Lower lobe of right lung (tissue), 2 donors: ENCODE results near the gene TOMM6. TPM values are rescaled to one million over a fixed set of nuclear protein-coding genes. Genes with fewer than 3 reads are reported as not detected.

Source experiments
- ATAC-seq, 2 donors: fragments of 200-7000 bp; cut with Tn5 transposase; one replicate each; pipeline ENCODE4 v1.9.1; 2020 to 2022; ENCODE audit warnings: mild to moderate bottlenecking in 2 of 2, moderate library complexity in 2 of 2
- DNase-seq: peaks from one replicate; pipeline ENCODE4 v3.0.0-alpha.2; 2020
- H3K27ac ChIP-seq: fragments of 200-600 bp; one replicate; pipeline ENCODE4 v1.8.0; 2022
- H3K27me3 ChIP-seq: fragments of 200-600 bp; one replicate; pipeline ENCODE4 v1.8.0; 2022; ENCODE audit warnings: low read depth
- H3K36me3 ChIP-seq: fragments of 200-600 bp; one replicate; pipeline ENCODE4 v1.8.0; 2022; ENCODE audit warnings: mild to moderate bottlenecking
- H3K4me1 ChIP-seq: fragments of 200-600 bp; one replicate; pipeline ENCODE4 v1.8.0; 2022
- H3K4me3 ChIP-seq: fragments of 200-600 bp; one replicate; pipeline ENCODE4 v1.8.0; 2022; ENCODE audit warnings: mild to moderate bottlenecking
- H3K9me3 ChIP-seq: fragments of 200-600 bp; one replicate; pipeline ENCODE4 v1.8.0; 2022
- intact Hi-C: fragments of 100-400 bp; cut with DNase I; formaldehyde crosslinking; loops from one replicate; pipeline ENCODE4 v1.11.0; 2022
- total RNA-seq: library from RNA; stranded (reverse); fragmentation: NEBNext Ultra II Directional; extraction: Animal tissue kit (Norgen Biotek cat#: 25700); gene quantifications from one replicate; pipeline ENCODE4 v1.2.1, GENCODE V29; 2021
- TF ChIP-seq, protein P1 (sequence below): fragments of 200-600 bp; IDR thresholded peaks from one replicate; pipeline ENCODE4 v1.8.0; 2022; ENCODE audit warnings: antibody characterized with exemption, mild to moderate bottlenecking
- donor health status: DM: no; HTN: yes; CAD: no; lungs with severe emphysema.

Gene TOMM6
- total RNA-seq, 1 donor from 2014 or later: 134 TPM

DNA sequence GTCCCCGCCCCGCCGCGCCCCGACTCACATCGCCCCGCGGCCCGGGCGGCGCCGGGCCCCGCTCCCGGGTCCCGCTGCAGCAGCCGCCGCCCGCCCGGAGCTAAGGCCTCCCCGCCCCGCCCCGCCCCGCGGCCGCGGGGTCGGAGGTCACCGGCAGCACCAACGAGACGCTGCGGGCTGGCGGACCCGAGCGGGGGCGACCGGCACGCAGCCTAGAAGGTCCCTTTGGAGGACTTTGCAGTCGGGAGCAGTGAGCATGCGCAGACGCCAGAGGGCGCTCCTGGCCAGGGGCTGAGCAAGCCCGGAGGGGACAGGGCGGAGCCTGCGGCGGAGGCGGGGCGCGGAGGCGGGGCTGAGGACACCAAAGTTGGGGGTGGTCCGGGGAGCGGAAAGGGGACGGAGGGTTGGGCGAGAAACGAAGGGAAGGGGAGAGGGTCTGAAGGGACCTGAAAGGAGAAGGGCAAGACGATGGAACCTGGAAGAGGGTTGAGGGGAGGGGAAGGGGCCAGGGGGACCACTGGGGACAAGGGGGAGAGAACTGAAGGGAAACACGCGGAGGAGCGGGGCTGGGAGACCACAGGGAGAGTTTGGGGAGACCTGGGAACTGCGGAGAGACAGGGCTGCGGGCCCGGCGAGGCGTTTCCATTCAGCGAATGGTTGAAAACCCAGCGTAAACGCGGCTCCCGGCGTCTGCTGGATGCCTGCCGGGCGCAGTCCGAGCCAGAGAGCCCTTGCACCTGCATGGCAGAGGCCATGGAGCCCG is 7.5 kb upstream of the TOMM6 start, which contains the start of gene FRS3:
FRS3 (minus strand) TSS at position 113 of the 763 bp plus-strand sequence. CDS start 2,913 bp downstream, outside the sequence.
- ATAC-seq: peak; percentile 92 to 96
- H3K4me1 ChIP-seq: peaks cover 55% of the 10 kb centered on the region
- H3K27me3 ChIP-seq: no peaks in the 10 kb centered on the region
- peak within 1 kb of the TSS; percentile 92 for H3K4me3 ChIP-seq
- intact Hi-C loops: no loop called here
- peaks cover 37% of the 10 kb centered on the region for H3K36me3 ChIP-seq
- no peaks in the 10 kb centered on the region for H3K9me3 ChIP-seq
- H3K27ac ChIP-seq: peak within 1 kb of the TSS; percentile 78
- TF ChIP-seq, protein P1, sequence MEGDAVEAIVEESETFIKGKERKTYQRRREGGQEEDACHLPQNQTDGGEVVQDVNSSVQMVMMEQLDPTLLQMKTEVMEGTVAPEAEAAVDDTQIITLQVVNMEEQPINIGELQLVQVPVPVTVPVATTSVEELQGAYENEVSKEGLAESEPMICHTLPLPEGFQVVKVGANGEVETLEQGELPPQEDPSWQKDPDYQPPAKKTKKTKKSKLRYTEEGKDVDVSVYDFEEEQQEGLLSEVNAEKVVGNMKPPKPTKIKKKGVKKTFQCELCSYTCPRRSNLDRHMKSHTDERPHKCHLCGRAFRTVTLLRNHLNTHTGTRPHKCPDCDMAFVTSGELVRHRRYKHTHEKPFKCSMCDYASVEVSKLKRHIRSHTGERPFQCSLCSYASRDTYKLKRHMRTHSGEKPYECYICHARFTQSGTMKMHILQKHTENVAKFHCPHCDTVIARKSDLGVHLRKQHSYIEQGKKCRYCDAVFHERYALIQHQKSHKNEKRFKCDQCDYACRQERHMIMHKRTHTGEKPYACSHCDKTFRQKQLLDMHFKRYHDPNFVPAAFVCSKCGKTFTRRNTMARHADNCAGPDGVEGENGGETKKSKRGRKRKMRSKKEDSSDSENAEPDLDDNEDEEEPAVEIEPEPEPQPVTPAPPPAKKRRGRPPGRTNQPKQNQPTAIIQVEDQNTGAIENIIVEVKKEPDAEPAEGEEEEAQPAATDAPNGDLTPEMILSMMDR: peak; percentile 80
- DNase-seq: peak; percentile 99

DNA sequence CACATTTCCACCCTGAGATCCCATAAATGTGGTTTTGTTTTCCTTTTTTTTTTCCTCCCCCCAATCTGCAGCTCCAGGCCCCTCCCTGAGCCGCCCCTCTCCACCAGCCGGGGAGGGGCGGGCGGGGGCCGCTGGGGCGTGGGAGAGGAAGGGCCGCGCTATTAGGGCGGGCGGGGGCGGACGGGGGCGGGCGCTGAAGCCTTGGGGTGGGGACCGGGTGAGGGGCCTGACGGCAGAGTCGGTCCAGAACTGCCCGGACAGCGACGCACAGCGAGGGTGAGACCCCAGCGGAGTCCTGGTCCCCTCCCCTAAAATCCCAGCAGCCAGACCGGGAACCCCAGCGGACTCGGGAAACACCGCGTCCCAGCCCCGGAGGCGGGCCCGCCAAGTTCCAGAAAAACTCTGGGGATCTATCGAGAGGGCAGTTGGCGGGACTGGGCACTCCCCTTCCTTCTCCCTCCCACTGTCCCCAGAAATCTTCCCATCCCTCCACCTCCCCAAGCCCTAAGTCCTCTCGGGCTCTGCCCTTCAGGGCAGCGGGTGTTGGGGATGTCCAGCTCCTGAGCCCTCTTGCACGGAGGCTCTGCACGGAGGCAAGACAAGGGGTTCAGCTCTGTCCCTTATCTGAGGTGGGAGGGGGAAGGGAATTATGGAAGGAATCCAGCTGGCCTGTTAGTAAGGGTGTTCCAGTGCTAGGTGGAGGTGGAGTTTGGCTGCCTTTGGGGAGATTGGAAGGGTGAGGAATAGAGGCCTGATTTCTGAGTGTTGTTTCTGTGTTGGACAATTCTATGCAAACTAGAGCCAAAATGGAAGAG is 6.7 kb upstream of the TOMM6 start, which contains the start of gene PRICKLE4:
PRICKLE4 (plus strand) TSS at position 232 of the 815 bp plus-strand sequence. CDS start 2,692 bp downstream, outside the sequence.
- TF ChIP-seq, protein P1: no peak

DNA sequence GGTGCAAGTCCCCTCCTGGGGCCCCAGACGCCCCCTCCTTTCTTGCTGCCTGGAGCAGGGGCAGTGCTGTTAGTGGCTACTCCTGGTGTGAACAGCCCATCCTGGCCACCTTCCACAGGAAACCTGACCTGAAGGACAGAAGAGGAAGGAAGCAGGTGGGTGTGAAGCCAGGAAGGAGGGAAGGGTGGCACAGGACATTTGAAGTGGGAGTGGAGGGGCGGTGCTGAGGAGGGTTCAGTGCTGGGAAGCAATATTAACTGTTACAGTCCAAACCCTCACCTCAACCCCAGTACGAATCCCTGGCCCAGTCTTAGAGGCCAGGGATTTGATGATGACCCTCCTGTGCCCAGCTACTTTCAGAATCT is 6.1 kb upstream of the TOMM6 start:
- intact Hi-C loops: no loop called here
- TF ChIP-seq, protein P1: no peak
- no peaks in the 10 kb centered on the region for H3K27me3 ChIP-seq
- peaks cover 24% of the 10 kb centered on the region for H3K36me3 ChIP-seq
- H3K4me3 ChIP-seq: peak overlapping the region; percentile 92
- ATAC-seq (peak; percentile 6 to 29), DNase-seq (peak; percentile 72)
- peak overlapping the region; percentile 78 for H3K27ac ChIP-seq
- H3K9me3 ChIP-seq: no peaks in the 10 kb centered on the region
- peaks cover 69% of the 10 kb centered on the region for H3K4me1 ChIP-seq

More for the DNA sequence above, 6.7 kb upstream of the TOMM6 start, which contains the start of gene PRICKLE4:
- peaks cover 63% of the 10 kb centered on the region for H3K4me1 ChIP-seq
- peaks cover 30% of the 10 kb centered on the region for H3K36me3 ChIP-seq
- peak; percentile 71 for DNase-seq
- H3K27me3 ChIP-seq: no peaks in the 10 kb centered on the region
- peak within 1 kb of the TSS; percentile 78 for H3K27ac ChIP-seq
- intact Hi-C loops: no loop called here
- no peaks in the 10 kb centered on the region for H3K9me3 ChIP-seq
- peak; percentile 59 to 63 for ATAC-seq
- H3K4me3 ChIP-seq: peak within 1 kb of the TSS; percentile 92

DNA sequence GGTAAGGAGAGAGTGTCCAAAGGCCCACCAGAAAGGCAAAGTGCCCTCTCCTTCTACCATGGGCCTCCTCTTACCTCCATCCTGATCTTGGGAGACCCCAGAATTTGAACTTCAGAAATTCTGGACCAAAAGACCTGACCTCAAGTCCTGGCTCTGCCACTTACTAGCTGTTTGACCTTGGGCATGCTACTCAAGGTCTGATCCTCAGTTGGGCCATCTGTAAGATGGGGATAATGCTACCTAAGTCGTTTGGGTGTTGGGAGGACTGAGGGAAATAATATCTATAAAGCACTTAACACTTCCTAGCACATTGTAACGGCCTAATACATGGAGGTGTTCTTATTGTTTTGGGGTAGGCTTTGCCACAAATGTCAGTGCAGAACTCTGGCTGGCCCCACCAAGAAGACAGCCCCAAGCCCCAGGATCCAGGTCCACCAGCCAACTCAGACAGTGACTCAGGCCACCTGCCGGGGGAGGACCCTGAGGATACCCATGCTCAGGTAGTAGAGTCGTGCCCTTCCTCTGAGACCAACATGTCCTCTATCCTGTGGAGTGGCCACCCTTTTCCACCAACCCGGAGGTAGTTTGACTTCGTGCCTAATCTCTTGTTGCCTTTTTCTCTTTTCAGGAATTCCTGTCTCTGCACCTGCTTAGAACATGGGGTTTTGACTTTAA is 4.3 kb upstream of the TOMM6 start:
- H3K9me3 ChIP-seq: no peaks in the 10 kb centered on the region
- ATAC-seq: no peak
- H3K27ac ChIP-seq: no peak overlapping the region
- H3K4me1 ChIP-seq: peaks cover 64% of the 10 kb centered on the region
- DNase-seq: no peak
- TF ChIP-seq, protein P1: no peak
- peaks cover 15% of the 10 kb centered on the region for H3K36me3 ChIP-seq
- no peak overlapping the region for H3K4me3 ChIP-seq
- H3K27me3 ChIP-seq: no peaks in the 10 kb centered on the region
- intact Hi-C loops: no loop called here

DNA sequence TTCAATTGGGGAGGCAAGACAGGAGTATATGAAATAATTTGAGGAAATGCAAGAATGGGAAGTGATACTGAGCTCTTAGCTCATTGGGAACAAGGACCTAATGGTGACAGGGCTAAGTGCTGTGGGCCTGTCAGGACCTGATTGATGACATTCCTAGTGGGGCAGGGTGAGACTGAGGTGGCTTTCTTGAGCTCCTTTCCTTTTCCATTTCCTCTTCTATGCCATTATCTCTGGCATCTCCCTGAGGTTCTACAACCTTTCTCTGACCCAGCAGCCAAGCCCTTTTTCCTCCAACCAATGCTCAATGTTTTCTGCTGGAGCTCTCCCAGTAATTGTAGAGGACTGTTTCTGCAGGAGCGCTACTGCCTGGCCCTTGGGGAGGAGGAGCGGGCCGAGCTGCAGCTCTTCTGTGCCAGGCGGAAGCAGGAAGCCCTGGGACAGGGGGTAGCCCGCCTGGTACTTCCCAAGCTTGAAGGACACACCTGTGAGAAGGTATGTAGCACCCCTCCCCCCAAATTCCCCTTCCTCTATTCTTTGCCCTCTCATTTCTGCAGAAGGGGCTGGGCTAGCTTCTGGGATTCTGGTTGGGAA is 2.8 kb upstream of the TOMM6 start:
- Histone ChIP-seq H3K27me3 (no peaks in the 10 kb centered on the region), H3K4me3 (peak overlapping the region; percentile 9), H3K4me1 (peaks cover 67% of the 10 kb centered on the region), H3K9me3 (no peaks in the 10 kb centered on the region), H3K36me3 (peaks cover 23% of the 10 kb centered on the region), H3K27ac (peak overlapping the region; percentile 31)
- no peak for ATAC-seq
- no peak for DNase-seq
- TF ChIP-seq, protein P1: no peak
- intact Hi-C loops: no loop called here
